ENCODE measurements around the gene HSF4. TPM values are rescaled to one million over a fixed set of nuclear protein-coding genes. Genes with fewer than 3 reads are reported as not detected.

Gene HSF4
- polyA plus RNA-seq, 2 of the 4 experiments (the other 2 are of a cell fraction), result 8.3 to 15.3 TPM

GRCh38 chr16:67162506-67163163 is 1.9 kb upstream of the HSF4 start:
- CTCF ChIA-PET, result interaction anchor here (0.7 to 20.5 kb wide), 9 partner anchors 6 to 303 kb away, joined by 3 to 314 read pairs (median 7); partner anchors contain the start of genes B3GNT9, FBXL8, HSF4 and NOL3
- WGBS (ENCODE audit: missing lambda C conversion rate), result 94% methylated on average over 44 of the region's 44 CpGs
- ATAC-seq (no peak), DNase-seq (ENCODE audit: low read depth in 1 of 2, low spot score in 1 of 2) (no peak), FAIRE-seq (no peak)
- H3K4me3 ChIP-seq, result no peak overlapping the region
- TF ChIP-seq RFX5 (IDR thresholded peaks at IDR 0.05) (peak; percentile 96), ATOH8 (CRISPR knock-in tag; IDR thresholded peaks at IDR 0.05; ENCODE audit: low read depth) (no peak), HOXB5 (CRISPR knock-in tag; IDR thresholded peaks at IDR 0.05) (no peak)
- H3K4me2 ChIP-seq, result no peak overlapping the region
- no peak overlapping the region for H3K27ac ChIP-seq
- H3K4me1 ChIP-seq, result peaks cover 10% of the 10 kb centered on the region; the same call in 2 of the 3 replicates
- H3K9me3 ChIP-seq, result no peaks in the 10 kb centered on the region
- POLR2A ChIA-PET, result no interaction called here

- POLR2A ChIA-PET, result no interaction called here
- H3K4me3 ChIP-seq, result no peak overlapping the region
- CTCF ChIA-PET, result interaction anchor here (1.5 to 20.5 kb wide), 6 partner anchors 5 to 186 kb away, joined by 4 to 314 read pairs (median 20); partner anchors contain the start of genes B3GNT9, FBXL8, HSF4 and NOL3
- no peak for DNase-seq (ENCODE audit: low read depth in 1 of 2, low spot score in 1 of 2)
- H3K4me2 ChIP-seq, result no peak overlapping the region
- no peak for ATAC-seq
- H3K4me1 ChIP-seq, result peaks cover 10% of the 10 kb centered on the region; the same call in 2 of the 3 replicates
- TF ChIP-seq CBX8 (IDR thresholded peaks at IDR 0.05), result no peak
- TF ChIP-seq CEBPB (IDR thresholded peaks at IDR 0.05), result no peak
- no peak for TF ChIP-seq SMC3 (IDR thresholded peaks at IDR 0.05)
- TF ChIP-seq HOXA7 (CRISPR knock-in tag; IDR thresholded peaks at IDR 0.05), result no peak
- no peak for TF ChIP-seq SREBF2 (IDR thresholded peaks at IDR 0.05)
- TF ChIP-seq ZC3H11A (IDR thresholded peaks at IDR 0.05), result no peak
- no peak for TF ChIP-seq JUN (IDR thresholded peaks at IDR 0.05)
- TF ChIP-seq TFCP2L1 (CRISPR knock-in tag; IDR thresholded peaks at IDR 0.05), result no peak
- no peak for TF ChIP-seq POLR2AphosphoS2 (conservative IDR thresholded peaks at IDR 0.05; ENCODE audit: low read length)
- no peak for TF ChIP-seq MAX (IDR thresholded peaks at IDR 0.05)
- no peak for TF ChIP-seq HDAC2 (IDR thresholded peaks at IDR 0.05)
- TF ChIP-seq FOSB (CRISPR knock-in tag; IDR thresholded peaks at IDR 0.05), result no peak
- no peak for TF ChIP-seq FOSL2 (IDR thresholded peaks at IDR 0.05)
- TF ChIP-seq FOSL2 (CRISPR knock-in tag; IDR thresholded peaks at IDR 0.05), result no peak
- no peak for TF ChIP-seq CHD2 (IDR thresholded peaks at IDR 0.05; ENCODE audit: low read length, partially characterized antibody)
- no peak for TF ChIP-seq MYC (IDR thresholded peaks at IDR 0.05; ENCODE audit: borderline replicate concordance, low read length)
- no peak for TF ChIP-seq BHLHE40 (IDR thresholded peaks at IDR 0.05; ENCODE audit: low read depth, low read length)
- TF ChIP-seq ZSCAN20 (CRISPR knock-in tag; IDR thresholded peaks at IDR 0.05), result no peak
- 97% methylated on average over 99 of the region's 99 CpGs for WGBS (ENCODE audit: missing lambda C conversion rate)
- H3K27ac ChIP-seq, result no peak overlapping the region
- no peak for FAIRE-seq
- no peaks in the 10 kb centered on the region for H3K9me3 ChIP-seq
These were observed 1.2 kb upstream of the HSF4 start for GRCh38 chr16:67163164-67163998.

GRCh38 chr16:67163999-67164558 is 466 bp upstream of the HSF4 start:
- ChIA-PET POLR2A (no interaction called here), CTCF (interaction anchor here (2.3 to 20.5 kb wide), 4 partner anchors 4 to 187 kb away, joined by 7 to 314 read pairs (median 174); partner anchors contain the start of genes B3GNT9, FBXL8, HSF4 and NOL3)
- no peak overlapping the region for H3K27ac ChIP-seq
- H3K9me3 ChIP-seq, result no peaks in the 10 kb centered on the region
- DNase-seq (ENCODE audit: low read depth in 1 of 2, low spot score in 1 of 2) (no peak), ATAC-seq (no peak), FAIRE-seq (no peak)
- H3K4me1 ChIP-seq, result peaks cover 6% of the 10 kb centered on the region
- no peak overlapping the region for H3K4me2 ChIP-seq
- H3K4me3 ChIP-seq, result no peak overlapping the region
- WGBS (ENCODE audit: missing lambda C conversion rate), result 89% methylated on average over 30 of the region's 34 CpGs
- TF ChIP-seq NPAS2 (CRISPR knock-in tag; IDR thresholded peaks at IDR 0.05; ENCODE audit: borderline replicate concordance) (no peak), POLR2A (IDR thresholded peaks at IDR 0.05; ENCODE audit: low read length) (no peak), PHF8 (IDR thresholded peaks at IDR 0.05; ENCODE audit: borderline replicate concordance, low read depth) (no peak), HOXB5 (CRISPR knock-in tag; IDR thresholded peaks at IDR 0.05) (no peak), RNF2 (IDR thresholded peaks at IDR 0.05; ENCODE audit: borderline replicate concordance, low read depth) (no peak), SREBF2 (IDR thresholded peaks at IDR 0.05) (no peak), ZFP36 (IDR thresholded peaks at IDR 0.05; ENCODE audit: borderline replicate concordance, partially characterized antibody) (no peak), HEYL (CRISPR knock-in tag; IDR thresholded peaks at IDR 0.05) (no peak)
